Measurements from ENCODE around the gene EFCAB8.

Gene EFCAB8

DNA sequence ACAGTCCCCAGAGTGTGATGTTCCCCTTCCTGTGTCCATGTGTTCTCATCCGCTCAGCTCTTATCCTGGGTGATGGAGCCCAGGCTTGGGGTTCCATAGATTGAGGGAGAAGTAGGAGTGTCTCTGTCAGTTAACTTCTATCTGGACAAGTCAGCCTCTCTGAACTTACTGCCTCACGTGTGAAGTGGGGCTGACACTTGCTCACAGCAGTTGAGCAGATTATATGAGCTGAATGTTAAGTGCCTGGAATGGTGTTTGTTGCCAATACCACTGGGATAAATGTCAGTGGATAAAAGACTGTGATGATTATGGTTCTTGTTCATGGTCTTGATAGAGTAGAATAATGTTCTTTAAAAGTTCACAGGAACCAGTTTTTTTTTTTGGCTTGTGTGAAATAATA lies 17.1 kb upstream of the EFCAB8 start:
- peaks cover 64 to 82% (median 78%) of the 10 kb centered on the region in 3 donors for H3K36me3 ChIP-seq
- H3K4me1 ChIP-seq: no peaks in the 10 kb centered on the region
- H3K27me3 ChIP-seq: no peaks in the 10 kb centered on the region
- no peak overlapping the region for H3K4me3 ChIP-seq
- no peaks in the 10 kb centered on the region for H3K9me3 ChIP-seq
- no peak for DNase-seq
- H3K27ac ChIP-seq: no peak overlapping the region
- intact Hi-C loops (cut with DNase I; ENCODE audit: low total_unique reads): no loop called here
- TF ChIP-seq, protein P1, sequence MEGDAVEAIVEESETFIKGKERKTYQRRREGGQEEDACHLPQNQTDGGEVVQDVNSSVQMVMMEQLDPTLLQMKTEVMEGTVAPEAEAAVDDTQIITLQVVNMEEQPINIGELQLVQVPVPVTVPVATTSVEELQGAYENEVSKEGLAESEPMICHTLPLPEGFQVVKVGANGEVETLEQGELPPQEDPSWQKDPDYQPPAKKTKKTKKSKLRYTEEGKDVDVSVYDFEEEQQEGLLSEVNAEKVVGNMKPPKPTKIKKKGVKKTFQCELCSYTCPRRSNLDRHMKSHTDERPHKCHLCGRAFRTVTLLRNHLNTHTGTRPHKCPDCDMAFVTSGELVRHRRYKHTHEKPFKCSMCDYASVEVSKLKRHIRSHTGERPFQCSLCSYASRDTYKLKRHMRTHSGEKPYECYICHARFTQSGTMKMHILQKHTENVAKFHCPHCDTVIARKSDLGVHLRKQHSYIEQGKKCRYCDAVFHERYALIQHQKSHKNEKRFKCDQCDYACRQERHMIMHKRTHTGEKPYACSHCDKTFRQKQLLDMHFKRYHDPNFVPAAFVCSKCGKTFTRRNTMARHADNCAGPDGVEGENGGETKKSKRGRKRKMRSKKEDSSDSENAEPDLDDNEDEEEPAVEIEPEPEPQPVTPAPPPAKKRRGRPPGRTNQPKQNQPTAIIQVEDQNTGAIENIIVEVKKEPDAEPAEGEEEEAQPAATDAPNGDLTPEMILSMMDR (IDR thresholded peaks at IDR 0.05): no peak

DNA sequence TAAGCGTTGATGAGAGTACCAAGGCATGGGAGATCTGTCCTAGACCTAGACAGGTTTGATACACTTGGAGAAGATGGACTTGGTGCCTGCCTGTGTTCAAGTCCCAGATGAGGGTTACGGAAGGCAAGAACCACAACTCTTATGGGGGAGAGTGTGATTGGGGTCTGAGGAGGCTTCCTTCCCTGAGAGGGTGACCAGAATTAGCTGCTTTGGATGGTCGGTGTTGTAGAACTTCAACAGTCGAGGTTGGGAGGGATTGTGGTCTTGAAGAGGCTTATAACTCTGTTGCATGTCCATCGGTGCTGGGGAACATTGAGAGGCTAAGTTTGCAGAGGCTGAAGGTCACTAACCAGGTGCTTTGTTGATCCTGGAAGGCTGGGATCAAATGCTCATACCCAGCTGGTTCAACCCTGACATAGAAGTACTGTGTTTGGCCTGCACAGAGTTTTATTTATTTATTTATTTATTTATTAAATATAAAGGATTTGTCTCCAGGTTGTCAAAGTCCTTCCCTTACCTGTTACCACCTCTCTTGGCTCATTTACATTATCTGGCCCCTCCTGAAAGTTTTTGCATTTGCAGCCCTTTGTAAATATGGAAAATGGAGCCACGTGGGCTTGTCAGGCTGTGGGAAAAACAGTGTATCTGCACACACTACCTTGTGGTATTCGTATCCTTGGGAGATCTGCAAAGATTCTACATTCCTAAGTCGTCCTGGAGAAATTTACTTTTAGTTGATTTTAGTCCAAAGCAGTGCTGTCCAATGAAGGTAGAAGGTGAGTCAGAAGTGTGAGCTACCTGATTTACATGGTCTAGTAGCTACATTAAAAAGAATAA lies 15.8 kb upstream of the EFCAB8 start:
- Histone ChIP-seq H3K27me3 (no peaks in the 10 kb centered on the region), H3K9me3 (no peaks in the 10 kb centered on the region), H3K36me3 (peaks cover 58 to 82% (median 78%) of the 10 kb centered on the region in 3 donors), H3K4me1 (no peaks in the 10 kb centered on the region), H3K27ac (no peak overlapping the region), H3K4me3 (no peak overlapping the region)
- TF ChIP-seq, protein P1 (IDR thresholded peaks at IDR 0.05): no peak
- DNase-seq: no peak
- intact Hi-C loops (cut with DNase I; ENCODE audit: low total_unique reads): no loop called here

DNA sequence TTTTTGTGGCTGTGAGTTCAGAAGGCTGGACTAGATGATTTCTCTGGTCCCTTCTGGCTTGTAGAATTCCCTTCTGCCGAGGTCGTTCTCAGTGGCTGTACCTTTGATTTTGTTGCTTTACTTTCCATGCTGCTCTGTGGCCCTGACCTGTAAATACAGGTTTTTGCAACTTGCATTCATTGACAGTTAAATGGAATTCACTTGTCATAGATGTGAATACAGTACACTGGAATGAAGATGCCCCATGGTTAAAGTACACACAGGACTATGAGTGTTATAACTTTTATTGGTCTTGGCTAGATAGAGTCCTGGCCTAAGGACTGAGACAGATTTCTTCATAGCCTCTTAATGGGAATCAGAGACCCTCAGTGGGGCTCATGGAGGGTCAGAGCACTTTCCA lies 12.9 kb upstream of the EFCAB8 start:
- no peaks in the 10 kb centered on the region for H3K4me1 ChIP-seq
- H3K27ac ChIP-seq: no peak overlapping the region
- TF ChIP-seq, protein P1 (IDR thresholded peaks at IDR 0.05): no peak
- H3K9me3 ChIP-seq: no peaks in the 10 kb centered on the region
- no peaks in the 10 kb centered on the region for H3K27me3 ChIP-seq
- no peak overlapping the region for H3K4me3 ChIP-seq
- peaks cover 44 to 82% (median 72%) of the 10 kb centered on the region in 3 donors for H3K36me3 ChIP-seq
- no peak for DNase-seq
- intact Hi-C loops (cut with DNase I; ENCODE audit: low total_unique reads): no loop called here

DNA sequence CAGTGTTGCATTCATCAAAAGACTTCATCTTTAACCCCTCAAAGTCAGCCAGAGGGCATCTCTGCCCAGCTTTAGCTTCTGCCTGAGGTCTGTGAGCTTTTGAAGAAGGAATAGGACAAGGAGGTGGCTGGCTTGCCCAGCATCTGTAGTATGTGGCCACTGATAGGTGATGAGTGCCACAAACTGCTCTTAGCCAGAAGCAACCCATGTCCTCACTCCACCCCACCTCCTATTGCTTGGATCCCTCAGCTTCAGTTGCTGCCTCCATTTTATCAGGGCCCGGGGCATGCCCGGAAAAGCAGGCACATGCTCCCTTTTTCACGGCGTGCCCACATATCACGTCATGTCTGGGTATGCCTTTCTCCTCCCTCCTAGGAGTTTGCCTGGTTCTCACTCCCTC lies 11.9 kb upstream of the EFCAB8 start:
- intact Hi-C loops (cut with DNase I; ENCODE audit: low total_unique reads): no loop called here
- Histone ChIP-seq H3K4me1 (no peaks in the 10 kb centered on the region), H3K27me3 (no peaks in the 10 kb centered on the region), H3K36me3 (peaks cover 41 to 82% (median 74%) of the 10 kb centered on the region in 3 donors), H3K27ac (no peak overlapping the region), H3K9me3 (no peaks in the 10 kb centered on the region), H3K4me3 (no peak overlapping the region)
- no peak for DNase-seq
- TF ChIP-seq, protein P1 (IDR thresholded peaks at IDR 0.05): no peak

DNA sequence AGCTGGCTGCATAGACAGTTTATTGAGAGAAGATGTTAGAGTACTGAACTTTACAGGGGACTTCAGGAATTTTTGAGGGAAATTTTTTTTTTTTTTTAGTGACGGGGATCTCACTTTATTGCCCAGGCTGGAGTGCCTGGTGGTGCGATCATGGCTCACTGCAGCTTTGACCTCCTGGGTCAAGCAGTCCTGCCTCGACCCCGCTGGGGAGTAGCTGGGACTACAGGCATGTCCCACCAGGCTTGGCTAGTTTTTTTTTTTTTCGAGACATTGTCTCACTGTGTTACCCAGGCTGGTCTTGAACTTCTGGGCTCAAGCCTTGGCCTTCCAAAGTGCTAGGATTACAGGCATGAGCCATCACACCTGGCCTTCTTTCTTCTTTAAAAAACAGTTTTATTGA lies 10.8 kb upstream of the EFCAB8 start:
- Histone ChIP-seq H3K4me1 (no peaks in the 10 kb centered on the region), H3K27ac (no peak overlapping the region), H3K36me3 (peaks cover 32 to 77% (median 75%) of the 10 kb centered on the region in 3 donors), H3K4me3 (no peak overlapping the region), H3K27me3 (no peaks in the 10 kb centered on the region), H3K9me3 (no peaks in the 10 kb centered on the region)
- intact Hi-C loops (cut with DNase I; ENCODE audit: low total_unique reads): no loop called here
- TF ChIP-seq, protein P1 (IDR thresholded peaks at IDR 0.05): no peak
- DNase-seq: no peak
